IPS DF 19.7 (cell line): ENCODE results near the gene CHID1.

ENCODE experiments used
- DNase-seq: peaks from one replicate; pipeline ENCODE4 v3.0.0-alpha.2; 2013; ENCODE audit warnings: low read depth, low spot score

CHID1 gene

GRCh38 chr11:825366-826226 is 85.0 kb downstream of the CHID1 start:
- DNase-seq: no peak

GRCh38 chr11:824942-825341 is 85.7 kb downstream of the CHID1 start:
- DNase-seq: no peak

- DNase-seq: no peak
These were observed 86.2 kb downstream of the CHID1 start for GRCh38 chr11:824292-824880.

- no peak for DNase-seq
These were observed 86.9 kb downstream of the CHID1 start for GRCh38 chr11:823441-824291.

- no peak for DNase-seq
These were observed 88.9 kb downstream of the CHID1 start for GRCh38 chr11:821512-822371.

GRCh38 chr11:820655-821511 is 89.7 kb downstream of the CHID1 start:
- no peak for DNase-seq

GRCh38 chr11:819943-820649 is 90.5 kb downstream of the CHID1 start:
- no peak for DNase-seq

- no peak for DNase-seq
These were observed 91.3 kb downstream of the CHID1 start for GRCh38 chr11:819129-819931.

- DNase-seq: no peak
These were observed 92.0 kb downstream of the CHID1 start, which contains the start of gene PNPLA2 for GRCh38 chr11:818396-819128. Gene PNPLA2, plus strand, starts transcription at chr11:818914. Its CDS starts 805 bp downstream, at chr11:819719.
